NCI-H187 treated with DMSO at 0.1 percent for 48 hours (cell line): Measurements from ENCODE around the gene DNAH2.

Experiments used
- DNase-seq: peaks from one replicate; lab custom pipeline; 2025; lab: John Stamatoyannopoulos, UW

DNAH2 gene

DNA sequence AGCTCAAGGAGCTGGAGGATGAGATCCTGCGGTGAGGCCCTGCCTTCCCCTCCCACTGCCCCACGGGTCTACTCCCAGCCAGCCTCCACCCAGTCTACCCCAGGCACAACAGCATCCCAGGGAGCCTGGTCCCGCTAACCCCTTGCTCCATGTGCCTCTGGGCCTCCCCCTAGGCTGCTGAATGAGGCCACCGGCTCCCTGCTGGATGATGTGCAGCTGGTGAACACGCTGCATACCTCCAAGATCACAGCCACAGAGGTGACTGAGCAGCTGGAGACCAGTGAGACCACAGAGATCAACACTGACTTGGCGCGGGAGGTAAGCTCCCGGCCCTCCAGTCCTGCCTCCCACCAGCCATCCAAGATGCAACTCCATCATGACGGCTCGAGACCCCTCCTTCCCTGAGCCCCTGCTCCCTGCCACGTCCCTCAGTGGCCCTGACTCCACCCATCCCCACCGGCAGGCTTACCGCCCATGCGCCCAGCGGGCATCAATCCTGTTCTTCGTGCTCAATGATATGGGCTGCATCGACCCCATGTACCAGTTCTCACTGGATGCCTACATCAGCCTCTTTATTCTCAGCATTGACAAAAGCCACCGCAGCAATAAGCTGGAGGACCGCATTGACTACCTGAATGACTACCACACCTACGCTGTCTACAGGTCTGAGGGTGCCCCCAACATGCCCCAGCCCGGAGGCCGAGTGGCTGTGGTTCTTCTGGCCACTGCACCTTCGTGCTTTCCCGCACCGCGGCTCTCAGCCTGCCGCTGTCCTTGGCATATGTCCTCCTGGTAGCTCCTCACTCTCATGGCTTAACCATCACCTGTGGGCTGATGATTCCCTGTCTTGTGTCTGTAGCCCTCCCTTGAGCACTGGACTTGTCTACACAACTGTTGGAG, 101.5 kb downstream of the DNAH2 start:
- no peak for DNase-seq

DNA sequence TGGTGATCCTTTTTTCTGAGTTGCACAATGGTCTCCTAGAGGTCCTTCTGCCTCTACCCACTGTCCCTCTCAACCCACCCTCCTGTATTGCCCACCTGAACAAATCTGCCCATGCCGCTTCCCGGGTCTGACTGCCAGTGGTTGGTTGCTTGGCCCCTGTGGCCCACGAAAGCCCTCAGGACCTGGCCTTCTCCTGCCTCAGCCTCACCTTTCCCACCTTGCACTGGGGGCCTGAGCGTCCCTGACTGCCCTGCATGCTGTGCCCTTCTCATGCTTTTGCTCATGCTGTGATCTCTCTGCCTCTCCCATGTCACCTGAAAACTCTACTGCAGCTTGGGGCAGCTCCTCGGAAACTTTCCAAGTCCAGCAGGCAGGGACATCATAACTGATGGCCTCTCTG, 102.7 kb downstream of the DNAH2 start:
- DNase-seq, result no peak

DNA sequence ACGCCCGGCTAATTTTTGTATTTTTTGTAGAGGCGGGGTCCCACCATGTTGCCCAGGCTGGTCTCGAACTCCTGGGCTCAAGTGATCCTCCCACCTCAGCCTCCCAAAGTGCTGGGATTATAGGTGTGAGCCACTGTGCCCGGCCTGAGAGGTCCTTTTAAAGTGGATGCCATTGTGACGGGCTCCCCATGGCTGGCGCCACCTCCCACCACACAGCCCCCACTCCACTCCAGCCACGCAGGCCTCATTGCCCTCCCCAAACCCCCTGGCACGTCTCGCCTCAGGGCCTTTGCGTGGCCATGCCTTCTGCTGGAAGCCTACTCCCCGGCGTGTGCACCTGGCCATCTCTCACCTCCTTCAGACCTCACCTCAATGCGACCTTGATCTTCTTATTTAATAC, 104.6 kb downstream of the DNAH2 start:
- DNase-seq, result no peak

DNA sequence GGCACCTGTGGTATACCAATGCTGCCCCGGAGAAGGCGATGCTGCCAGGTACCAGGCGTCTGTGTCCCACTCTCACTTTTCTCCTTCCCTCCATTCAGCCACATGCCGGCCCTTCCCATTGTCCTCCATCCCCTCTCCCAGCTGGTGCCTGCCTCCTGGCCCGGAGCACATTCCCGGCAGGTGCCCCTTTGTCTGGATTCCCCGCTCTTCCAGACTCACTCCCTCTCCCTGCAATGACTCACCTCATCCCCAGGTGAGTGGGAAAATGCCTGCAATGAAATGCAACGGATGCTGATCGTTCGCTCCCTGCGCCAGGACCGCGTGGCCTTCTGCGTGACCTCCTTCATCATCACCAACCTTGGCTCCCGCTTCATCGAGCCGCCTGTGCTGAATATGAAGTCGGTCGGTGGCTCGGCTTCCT, 106.0 kb downstream of the DNAH2 start:
- DNase-seq, result no peak

DNA sequence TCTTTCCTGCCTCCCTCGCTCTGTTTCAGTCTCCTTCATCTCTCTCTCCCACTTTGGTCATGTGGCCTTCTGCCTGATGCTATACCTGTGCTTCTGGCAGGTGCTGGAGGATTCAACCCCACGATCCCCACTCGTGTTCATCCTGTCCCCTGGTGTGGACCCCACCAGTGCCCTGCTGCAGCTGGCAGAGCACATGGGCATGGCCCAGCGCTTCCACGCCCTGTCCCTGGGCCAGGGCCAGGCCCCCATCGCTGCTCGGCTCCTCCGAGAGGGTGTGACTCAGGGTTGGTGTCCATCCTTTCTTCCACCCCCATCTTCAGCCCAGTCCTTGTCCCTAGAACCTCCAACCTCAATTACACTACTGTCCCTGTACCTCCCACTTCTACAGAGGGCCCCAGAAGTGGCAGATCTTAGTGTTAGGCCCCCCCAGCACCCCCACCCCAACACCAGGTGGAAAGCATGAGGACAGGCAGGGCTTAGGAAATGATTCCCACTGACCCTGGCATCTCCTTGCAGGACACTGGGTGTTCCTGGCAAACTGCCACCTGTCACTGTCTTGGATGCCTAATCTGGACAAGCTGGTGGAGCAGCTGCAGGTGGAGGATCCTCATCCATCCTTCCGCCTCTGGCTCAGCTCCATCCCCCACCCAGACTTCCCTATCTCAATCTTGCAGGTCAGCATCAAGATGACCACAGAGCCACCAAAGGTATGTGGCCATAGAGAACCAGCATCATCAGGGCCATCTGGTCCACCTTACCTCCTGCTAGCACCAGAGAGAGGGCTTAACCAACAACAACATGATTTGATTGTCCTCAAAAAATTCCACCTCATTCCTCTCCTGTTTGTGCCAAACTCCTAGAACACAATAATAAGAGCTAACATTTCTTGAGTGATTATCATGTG, 106.7 kb downstream of the DNAH2 start:
- no peak for DNase-seq

DNA sequence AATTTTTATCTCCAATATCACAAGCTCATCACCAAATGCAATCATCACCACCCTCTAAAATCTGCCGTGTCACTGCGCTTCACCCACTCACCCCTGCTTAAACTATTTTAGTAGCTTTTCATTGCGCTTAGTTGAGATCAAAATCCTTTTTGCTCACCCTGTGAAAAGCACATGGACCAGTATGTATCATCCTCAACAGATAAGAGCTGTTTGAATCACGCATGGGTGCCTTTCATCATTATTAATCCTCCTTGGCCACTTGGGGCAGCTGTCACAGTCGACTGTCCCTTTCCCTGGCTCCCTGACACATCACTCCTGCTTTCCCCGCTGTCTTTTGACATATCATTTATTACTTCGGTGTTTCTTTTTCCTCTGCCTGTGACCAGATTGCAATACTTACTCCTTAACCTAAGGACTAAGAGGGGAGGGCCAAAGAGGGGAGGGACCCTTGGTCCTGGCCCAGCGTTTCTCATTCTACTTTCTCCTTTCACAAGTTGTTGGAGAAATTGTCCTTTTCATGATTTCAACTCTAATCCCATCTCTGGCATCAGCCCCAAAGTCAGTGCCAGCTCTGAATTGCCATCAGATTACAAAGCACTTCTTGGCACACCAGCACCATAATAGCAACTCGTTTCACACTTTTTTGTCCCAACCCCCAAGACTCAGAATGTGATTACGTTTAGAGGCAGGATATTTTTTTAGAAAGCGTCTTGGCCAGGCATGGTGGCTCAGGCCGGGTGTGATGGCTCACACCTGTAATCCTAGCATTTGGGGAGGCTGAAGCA, 107.9 kb downstream of the DNAH2 start:
- no peak for DNase-seq

DNA sequence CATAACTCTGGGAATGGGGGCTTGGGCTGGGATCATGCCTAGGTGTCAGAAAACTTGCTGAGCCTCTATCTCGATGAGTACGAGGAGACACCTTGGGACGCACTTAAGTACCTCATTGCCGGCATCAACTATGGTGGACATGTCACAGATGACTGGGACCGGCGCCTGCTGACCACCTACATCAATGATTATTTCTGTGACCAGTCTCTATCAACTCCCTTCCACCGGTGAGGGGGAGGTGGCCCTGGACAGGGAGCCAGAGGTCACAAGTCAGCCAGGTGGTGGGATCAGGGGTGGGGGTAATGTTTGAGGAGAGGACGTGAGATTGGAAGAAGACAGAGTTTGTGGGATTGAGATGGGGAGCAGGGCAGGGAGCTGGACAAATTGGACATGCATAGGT, 113.1 kb downstream of the DNAH2 start:
- DNase-seq, result no peak

DNA sequence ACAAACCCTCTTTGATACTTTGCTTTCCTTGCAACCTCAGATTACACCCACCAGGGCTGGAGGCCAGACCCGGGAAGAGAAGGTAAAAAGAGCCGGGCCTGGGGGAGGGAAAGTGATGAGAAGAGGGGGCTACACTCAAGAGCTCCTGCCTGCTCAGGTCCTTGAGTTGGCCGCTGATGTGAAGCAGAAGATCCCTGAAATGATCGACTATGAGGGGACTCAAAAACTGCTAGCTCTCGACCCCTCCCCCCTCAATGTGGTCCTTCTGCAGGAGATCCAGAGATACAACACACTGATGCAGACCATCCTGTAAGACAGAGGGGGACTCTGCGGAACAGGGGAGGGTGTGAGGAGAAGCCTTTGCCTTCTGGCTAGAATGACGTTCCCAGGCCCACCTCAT, 113.7 kb downstream of the DNAH2 start:
- DNase-seq, result no peak

DNA sequence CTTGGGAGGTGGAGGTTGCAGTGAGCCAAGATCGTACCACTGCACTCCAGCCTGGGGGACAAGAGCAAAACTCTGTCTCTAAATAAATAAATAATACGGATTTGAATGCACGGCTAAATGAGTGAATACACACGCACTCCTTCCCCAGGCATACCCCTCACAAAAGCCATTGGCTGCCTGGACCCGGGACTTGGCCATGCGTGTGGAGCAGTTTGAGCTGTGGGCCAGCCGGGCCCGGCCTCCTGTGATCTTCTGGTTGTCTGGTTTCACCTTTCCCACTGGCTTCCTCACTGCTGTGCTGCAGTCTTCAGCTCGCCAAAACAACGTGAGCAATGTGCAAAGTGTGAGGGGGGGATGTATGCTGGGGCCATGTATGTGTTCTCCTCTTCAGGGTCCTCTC, 114.9 kb downstream of the DNAH2 start:
- DNase-seq, result no peak

DNA sequence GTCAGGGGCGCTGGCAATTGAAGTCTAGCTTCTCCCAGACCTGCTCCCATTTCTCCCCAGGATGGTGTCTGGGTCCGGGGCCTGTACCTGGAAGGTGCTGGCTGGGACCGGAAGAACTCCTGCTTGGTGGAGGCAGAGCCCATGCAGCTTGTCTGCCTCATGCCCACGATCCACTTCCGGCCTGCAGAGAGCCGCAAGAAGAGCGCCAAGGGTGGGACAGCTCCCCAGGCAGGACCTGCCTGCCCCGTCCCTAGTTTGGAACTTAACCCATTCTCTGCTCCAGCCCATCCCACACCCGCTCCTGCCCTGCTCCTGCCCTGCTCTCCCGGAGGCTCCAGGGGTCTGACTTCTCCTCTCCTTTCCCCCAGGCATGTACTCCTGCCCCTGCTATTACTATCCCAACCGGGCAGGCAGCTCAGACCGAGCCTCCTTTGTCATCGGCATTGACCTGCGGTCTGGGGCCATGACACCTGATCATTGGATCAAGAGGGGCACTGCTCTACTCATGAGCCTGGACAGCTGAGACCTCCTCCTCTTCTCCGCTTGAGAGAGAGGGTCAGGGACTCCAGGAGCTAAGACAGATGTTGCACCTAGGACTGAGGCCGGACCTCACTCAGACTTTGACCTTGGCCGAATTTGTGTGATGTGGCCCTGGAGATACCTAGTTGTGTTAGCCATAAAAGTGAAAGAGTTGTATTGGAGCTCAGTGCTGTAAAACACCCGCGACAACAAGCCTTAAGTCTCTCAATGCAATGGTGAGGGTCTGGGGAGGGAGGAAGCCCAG, 115.7 kb downstream of the DNAH2 start:
- DNase-seq, result no peak

DNA sequence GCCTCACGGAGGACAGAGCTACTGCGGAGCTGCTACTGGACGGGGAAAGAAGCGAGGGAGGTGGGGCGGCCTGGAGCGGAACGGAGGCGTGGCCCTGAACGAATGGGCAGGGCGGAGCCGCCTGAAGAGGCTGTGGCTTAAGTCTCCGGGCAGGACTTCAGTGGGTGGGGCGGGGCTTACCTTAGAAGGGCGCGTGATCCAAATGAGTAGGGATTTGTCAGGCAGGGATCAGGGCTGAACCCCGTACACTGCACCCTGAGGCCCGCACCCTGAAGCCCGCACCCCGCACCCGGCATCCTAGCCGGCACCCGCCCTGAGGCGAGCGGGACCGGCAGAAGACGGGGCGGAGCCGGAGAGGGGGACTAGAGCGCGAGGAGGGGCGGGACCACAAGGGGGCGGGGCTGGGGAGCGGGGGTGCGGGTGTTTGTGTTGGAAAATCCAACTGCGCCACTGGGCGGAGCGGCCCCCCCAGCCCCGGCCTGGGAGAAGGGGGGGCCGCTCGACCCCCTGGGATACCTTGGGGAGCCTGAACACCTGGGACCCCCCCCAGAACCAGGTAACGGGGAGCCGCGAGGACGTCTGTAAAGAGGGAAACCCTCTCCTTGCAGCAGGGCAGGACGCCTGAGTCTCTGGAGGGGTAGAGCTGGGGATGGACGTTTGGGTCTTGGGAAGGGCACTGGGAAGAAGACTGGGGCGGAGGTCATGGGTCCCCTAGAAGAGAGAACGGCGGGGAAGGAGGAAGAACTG, 116.4 kb downstream of the DNAH2 start, which contains the start of gene KDM6B:
TSS of gene KDM6B (plus strand) at position 423 of the 747 bp plus-strand sequence. CDS start 11,338 bp downstream, outside the sequence.
- DNase-seq, result no peak

DNA sequence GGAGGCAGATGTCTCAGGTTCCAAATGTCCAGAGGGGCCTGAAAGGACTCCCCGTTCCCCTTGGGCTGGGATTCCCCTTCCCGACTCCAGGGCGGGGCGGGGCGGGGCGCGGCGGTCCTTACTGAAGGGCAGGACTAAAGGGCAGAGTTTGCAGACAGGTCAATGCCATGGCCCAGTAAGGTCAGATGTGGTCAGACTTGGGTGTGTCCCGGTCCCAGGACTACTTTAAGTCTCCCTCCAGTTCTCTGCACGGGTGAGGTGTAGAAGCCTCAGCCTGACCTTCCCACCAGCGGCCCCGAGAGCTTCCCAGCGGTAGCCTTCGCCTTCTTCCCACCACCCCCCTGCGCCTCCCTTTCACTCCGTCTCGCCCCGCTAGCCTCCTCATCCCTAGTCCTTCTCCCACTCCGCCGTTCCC, 117.0 kb downstream of the DNAH2 start:
- no peak for DNase-seq

DNA sequence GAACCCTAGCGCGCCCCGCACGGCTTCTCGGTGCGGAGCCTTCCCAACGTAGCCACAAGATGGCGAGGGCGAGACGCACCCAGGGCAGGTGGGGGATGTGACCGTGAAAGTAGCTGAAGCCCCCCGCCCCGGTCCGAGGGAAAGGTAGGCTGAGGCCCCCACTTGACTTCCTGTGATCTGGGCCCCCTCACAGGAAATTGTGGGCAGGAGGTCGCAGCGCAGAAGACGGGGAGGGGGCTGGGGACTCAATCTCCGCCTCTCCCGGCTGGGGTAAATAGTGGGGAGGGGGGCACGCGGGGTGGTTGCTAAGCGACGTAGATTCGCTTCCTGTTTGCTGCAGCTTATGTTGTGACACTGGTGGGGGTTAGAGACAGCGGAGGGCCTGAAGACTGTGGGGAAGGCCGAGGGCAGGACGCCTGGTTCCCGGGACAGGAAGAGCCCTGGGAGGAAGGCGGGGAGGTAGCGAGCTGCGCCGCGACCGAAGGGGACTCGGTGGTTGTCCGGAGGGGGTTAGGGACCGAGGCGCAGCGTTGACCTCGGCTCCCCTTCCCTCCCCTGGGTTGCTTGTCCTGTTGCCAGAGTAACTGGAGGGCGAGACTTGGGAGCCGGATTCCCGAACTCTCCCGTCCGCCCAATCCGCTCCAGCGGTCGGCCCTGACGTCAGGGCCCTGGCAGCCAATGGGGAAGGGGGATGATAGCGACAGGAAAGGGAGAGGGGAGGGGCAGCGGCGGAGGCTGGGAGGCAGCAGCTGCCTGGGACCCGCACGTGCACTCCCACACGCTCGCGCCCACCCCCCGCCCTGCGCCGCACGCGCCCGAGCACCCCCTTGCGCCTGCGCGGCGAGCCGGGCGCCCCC, 117.6 kb downstream of the DNAH2 start:
- peak; percentile 72 for DNase-seq

DNA sequence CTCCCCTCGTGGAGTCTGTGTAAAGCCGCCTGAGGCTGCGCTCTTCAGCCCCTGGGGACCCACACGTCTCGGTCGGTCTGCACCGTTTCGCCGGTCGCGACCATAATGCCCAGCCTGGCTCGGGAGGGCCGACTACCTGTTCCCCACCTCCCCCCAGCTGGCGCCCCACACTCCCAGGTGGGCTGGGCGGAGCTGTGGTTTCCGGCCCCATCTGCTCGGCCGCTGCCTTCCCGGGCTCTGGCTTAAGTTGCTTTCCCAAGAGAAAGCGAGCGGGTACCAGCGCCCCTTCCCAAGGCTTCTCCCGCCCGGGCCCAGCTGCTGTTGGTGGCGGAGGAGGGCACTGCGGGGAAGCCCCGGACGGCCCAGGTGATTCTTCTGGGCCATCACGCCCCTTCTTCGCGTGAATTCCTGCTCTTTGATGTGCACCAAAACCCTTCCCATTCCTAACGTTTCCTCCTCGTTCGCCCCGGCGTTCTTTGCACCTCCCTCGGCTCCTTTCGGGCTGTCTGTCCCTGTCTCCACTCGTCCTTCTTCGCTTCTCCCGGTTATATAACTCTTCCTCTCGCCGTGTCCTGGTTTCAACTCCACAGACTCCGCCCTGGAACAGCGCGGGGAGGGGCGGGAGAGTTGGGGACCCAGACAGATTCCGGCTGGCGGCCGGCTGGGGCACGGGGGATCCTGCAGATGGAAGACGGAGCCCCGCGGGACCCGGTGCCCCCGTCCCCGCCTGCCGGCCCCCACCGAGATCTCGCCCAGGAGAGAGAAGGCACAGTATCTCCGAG, 118.5 kb downstream of the DNAH2 start:
- DNase-seq, result no peak

DNA sequence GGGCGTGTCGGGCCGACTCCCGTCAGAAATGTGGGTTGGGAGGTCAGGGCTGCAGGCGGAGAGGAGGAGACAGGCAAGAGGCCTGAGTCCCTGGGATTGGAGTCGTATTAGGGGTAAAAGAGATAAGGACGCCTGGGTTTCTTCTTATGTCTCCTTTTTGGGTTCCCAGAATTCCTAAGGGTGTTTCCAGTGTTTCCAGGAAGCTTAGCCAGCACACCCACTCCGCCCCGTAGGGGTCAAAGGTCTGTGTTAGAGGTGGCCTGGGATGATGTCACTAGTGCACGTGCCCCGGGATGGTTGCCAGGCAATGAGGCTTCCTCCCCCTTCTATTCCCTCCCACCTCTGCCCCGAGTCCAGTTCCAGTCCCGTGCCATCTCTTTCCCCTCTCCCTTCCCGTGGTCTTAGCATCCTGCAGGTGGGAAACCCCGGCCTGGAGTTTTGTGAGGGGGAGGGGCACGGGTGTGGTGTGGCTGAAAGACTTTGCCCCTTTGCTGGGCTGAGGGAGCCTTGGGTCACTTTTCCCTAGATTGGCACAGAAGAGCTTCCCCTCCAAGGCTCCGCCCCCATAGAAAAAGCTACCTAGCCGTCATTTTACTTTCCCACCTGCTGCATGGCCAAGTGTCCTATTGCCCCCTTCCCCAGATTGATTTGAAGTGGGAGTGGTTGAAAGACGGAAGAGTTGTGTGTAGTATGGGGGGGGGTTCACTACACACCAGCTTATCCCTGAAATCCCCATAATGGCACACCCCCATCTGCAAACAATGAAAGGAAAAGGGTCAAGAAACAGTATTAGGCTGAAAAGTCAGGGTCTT, 119.3 kb downstream of the DNAH2 start:
- peak; percentile 75 for DNase-seq

DNA sequence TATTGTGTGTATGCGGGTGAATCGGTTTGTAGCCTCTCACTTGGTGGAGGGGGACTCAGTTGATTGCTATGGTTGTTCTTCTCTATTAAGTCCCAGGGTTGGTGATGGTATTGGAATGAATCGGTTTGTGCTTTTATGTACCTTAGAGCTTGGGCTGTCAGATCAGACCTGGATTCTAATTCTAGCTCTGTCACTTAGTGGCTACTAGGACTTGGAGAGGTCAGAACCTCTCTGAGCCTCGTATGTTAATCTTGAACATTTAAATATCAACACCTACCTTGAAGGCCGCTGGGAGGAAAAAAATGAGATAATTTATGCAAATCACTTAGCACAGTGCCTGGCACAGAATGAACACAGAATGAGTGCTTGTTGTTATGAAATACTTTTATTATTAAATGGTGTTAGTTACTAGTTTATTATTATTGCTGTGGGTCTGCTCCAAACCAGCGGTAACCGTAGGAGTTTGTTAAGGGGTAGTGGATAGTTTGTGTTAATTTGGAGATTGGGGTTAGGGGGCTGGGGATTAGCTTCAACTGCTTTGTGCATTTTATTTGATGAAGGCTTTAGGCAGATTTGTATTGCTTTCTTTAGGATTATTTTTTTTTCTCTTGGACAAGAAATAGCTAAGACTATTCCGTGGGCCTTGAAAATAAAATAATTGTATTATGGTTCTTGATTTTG, 120.0 kb downstream of the DNAH2 start:
- DNase-seq, result no peak
